GM19397 (cell line): ENCODE results near the gene ADAM12.

Source experiments
- ATAC-seq: cut with Tn5 transposase; IDR thresholded peaks from one replicate; pipeline ENCODE4 v1.9.1; 2021; ENCODE audit warnings: mild to moderate bottlenecking, moderate library complexity; ENCODE audit not compliant: unreplicated experiment

ADAM12 gene

DNA sequence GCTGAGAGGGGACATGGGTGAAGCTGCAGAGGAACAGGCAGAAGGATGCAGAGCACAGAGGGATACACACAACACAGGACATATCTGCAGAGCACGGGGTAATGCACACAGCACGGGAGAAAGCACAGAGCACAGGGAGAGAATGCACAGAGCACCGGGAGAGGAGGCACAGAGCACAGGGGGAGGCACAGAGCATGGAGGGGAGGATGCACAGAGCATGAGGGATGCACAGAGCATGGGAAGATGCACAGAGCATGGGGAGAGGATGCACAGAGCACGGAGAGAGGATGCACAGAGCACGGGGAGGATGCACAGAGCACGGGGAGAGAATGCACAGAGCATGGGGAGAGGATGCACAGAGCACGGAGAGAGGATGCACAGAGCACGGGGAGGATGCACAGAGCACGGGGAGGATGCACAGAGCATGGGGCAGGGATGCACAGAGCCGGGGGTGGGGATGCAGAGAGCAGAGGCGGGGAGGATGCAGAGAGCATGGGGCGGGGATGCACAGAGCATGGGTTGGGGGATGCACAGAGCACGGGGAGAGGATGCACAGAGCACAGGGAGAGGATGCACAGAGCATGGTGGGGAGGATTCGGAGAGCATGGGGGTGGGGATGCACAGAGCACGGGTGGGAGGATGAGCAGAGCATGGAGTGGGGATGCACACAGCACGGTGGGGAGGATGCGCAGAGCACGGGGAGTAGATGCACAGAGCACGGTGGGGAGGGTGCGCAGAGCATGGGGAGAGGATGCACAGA, 230.0 kb downstream of the ADAM12 start:
- no peak for ATAC-seq

DNA sequence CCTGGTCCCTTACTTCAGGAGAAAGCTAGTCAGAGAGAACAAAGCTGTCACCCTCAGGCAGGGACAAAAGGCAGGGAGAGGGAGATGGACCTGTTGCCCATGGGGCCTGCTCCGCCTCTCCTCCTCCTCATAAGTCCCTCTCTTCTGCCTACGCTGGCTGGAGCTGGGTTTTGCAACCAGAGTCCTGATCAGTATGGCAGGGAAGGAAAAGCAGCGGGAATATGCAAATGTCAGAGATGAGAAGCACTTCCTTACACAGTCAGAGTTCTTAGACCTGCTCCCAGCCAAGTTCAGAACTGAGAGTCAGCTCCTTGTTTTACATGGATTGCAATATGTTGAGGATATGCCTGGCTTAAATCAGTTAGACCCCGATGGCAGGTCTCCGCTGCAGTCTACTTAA, 231.1 kb downstream of the ADAM12 start:
- no peak for ATAC-seq

DNA sequence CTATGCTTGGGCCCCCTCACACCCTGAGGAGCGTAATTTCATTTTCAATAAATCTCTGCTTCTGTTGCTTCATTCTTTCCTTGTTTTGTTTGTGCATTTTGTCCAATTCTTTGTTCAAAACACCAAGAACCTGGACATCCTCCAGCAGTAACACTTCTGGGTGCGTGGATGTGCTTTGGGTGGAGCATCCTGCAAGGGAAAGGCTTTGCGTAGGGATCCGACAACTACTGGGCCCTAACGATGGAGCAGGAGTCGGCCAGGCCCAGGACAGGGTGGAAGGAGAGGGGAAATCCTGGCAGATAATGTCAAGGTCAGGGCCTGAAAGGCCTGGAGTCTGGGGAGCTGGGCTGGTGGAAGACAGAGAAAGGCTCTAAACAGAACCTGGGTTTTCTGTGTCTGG, 231.8 kb downstream of the ADAM12 start:
- ATAC-seq, result no peak

DNA sequence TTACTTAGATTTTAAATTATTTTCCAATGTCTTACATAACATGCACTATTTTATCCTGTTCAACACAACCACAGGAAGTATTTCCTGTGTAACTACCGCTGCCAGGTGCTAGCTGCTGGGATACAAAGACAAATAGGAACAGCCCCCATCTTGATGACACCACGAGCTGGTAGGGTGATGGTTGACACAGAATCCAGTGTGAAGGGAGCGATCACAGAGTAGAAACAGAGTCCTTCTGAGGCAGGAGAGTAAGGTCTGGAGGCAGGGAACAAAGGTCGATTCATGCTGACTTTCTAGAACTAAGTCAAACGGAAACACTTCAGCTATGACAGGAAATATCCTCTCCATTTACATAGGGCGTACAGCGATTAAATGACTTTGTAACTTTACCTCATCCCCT, 232.3 kb downstream of the ADAM12 start:
- ATAC-seq, result no peak

DNA sequence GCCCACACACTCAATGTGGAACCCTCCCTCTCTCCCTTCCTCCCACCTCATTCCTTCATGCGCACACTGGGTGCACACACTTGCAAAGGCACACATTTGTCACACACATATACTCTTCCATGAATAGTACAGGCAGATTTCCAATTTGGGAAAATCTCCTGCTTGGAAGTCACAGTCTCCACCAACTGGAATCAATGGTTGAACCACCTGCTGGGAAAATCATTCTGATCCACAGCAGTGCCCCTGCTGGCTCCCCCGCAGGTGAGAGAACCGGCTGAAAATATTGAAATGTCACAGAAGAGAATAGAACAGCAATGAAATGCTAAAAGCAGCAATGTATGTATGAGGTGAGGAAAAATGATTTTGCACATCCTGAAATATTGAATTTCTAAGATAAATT, 232.7 kb downstream of the ADAM12 start:
- ATAC-seq, result no peak

DNA sequence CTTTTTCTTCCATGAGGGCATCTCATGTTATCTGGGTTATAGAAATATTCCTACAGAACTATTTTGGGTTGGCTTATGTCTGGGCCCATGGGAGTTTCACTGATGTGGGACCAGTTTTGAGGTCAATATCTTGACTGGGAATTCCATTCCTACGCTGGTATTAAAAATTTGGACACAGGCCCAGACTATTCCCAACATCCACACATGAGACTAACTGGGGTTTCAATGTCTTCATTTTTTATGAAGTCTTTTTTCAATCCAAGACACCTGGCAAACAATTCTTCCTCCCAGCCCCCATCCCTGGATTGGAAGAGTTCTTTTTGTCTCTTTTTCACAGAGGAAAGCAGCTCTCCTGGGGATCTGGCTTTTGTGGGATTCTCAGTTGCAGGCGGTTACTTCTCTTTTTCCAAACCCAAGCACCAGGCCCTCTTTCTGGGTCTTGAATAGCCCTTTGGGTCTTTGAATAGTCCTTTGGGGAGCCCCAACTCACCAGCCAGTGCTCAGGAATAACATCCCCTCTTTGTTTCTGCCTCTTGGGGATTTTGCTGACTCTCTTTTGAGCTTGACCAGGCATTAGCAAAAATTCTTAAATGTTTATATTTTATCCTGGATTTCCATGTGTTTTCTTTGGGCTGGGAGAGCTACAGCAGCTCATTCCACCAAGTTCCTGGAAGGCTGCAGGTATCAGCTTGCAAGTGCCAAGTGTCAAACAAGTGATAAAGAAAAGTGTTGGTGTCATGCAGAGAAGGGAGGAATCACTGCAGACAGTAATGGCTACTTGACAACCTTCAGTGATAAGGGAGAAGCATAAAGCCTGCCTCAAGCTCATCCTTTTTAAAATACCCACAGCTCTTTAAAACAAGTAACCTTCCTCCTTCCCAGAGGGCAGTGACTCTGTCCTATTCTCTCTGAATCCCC, 234.3 kb downstream of the ADAM12 start:
- no peak for ATAC-seq

DNA sequence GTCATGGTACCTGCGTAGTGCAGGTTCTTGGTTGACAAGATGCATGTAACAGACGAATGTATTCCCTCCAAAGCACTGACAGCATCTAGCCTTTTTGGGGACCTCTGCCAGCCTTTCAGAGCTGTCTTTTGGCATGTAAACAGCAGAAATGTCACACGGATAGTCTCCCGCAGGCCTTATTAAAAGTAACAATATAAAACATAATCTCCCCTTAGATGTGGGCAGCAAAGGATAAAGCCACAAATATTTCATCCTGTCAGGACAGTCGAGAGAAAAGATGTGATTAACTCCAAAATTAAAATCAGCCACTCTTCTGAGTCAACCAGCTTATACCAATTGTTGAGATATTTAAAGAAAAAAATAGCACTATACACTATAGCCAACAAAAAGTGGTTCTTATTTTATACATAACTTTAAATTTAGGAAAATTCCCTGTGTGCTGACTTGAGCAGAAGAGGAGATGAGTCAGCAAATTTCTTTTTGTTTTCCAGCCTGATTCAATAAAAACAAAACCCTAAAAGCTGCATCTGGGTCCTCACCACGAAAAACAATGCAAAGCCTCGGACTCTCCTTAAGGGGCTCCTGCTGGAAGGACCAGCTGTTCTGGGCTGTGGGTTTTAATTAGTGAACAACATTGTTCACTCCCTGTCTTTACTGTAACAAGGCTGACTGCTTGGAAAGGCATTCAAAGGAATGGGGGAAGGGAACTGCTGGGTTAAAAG, 240.2 kb downstream of the ADAM12 start:
- ATAC-seq, result no peak

DNA sequence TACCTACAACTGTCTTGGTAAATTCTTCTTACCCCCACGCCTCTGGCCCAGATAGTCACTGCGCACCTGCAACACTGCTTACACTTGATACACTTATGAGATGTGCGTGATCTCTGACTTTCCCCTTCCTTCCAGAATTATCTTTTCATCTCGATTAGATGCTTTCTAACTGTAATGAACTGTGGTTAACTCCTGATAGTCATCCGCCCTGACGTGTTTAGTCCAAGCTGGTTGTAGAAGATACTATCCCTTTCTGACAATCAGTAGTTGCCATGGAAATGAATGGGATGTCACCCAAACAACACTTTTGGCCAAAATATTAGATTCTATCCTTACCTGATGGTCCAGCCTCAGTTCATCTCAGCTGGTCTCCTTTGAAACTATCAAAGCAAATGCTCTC, 241.5 kb downstream of the ADAM12 start:
- ATAC-seq, result no peak

DNA sequence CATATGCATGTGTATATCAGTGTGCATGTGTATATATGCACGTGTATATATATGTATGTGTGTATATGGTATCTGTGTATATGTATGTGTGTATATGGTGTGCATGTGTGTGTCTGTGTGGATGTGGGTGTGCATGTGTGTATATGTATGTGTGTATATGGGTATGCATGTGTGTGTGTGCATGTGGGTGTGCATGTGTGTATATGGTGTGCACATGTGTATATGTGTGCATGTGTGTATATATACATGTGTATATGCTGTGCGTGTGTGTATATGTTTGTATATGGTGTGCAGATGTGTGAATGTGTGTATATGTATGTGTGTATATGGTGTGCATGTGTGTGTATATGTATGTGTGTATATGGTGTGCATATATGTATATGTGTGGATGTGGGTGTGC, 245.2 kb downstream of the ADAM12 start:
- ATAC-seq, result no peak

DNA sequence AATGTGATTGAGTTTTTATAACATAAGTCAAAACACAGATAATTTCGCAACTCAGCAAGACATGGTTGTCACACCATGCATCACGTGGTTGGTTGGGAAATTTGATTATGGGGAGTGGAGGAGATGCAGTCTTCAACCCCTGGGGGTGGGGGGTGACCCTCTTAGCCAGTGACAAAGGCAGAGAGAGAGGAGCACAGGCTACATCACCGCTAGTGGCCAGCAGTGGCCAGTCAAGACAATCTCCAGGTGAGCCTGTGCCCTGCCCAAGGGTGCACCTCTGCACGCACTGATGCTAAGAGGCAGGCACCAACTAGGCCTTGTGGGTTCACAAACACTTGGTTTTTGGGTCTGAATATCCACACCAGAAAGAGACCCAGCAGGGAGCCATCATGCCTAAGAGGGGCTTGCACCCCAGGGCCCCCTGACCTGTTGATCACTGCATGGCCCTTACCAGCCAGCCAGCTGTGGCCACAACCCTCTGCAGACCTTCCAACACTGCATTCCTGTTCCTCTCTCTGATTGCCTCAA, 247.5 kb downstream of the ADAM12 start:
- no peak for ATAC-seq

DNA sequence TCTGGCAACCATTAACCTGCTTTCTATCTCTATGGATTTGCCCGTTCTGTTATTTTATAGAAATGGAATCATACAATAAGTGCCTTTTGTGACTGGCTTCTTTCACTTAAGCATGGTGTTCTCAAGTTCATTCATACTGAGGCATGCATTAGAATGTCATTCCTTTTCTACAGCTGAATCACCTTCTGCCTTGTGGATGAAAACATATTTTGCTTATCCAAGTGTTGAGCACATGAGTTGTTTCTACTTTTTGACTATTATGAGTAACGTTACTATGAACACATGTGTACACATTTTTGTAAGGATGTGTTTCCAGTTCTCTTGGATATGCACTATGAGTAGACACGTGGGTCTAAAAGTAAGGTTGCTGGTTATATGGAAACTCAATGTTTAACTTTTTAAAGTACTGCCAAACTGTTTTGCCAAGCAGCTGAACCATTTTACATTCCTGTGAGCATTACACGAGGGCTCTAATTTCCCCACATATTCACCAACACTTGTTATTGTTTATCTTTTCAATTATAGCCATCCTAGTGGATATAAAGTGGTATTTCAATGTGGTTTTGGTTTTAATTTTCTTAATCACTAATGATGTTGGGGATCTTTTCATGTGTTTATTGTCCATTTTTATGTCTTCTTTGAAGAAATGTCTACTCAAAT, 250.6 kb downstream of the ADAM12 start:
- no peak for ATAC-seq

DNA sequence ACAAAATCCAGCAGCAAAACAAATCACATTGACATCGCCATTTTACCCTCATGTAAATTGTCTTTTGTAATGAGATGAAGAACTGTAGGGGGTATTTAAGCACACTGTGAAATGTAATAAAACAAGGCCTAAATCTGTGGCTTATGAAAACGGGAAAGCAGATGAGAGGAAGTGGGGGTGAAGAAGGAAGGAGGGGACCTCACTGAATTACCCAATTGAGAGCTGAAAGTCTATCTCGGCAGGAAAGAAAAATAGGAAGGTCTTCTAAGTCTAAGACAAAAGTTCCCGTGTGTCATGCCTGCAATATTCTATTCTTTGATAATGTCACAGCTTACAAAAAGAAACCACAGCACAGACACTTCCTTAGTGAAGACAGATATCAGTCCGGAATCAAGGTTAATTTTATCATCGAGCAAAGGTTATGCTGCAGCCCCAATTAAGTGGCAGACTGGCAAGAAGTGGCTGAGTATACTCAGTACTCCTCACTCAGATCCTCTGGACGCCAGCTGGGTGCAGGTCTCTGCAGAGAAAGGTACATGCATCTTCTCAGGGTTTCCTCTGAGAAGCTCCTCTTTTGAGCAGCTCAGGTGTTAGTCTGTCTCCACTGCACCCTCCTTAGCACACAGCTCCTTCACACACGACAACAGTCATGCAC, 252.2 kb downstream of the ADAM12 start:
- ATAC-seq, result no peak

DNA sequence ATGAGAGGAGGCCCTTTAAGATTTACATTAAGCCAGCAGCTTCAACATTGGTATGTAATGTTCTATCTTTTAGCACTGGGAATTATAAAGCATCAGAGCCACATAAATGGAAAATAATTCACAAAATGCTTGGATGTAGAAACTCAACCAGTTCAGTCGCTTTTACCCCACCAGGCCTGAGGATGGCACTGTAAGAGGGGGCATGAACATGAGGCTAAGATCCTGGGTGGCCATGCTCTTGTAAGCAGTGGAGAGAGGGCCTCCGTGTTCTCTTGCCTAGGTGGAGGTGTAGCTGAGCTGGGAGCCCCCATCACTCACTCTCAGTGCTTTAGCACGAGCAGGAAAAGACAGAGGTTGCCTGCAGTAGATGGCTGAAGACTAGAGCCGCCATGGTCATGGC, 253.1 kb downstream of the ADAM12 start:
- ATAC-seq, result no peak

DNA sequence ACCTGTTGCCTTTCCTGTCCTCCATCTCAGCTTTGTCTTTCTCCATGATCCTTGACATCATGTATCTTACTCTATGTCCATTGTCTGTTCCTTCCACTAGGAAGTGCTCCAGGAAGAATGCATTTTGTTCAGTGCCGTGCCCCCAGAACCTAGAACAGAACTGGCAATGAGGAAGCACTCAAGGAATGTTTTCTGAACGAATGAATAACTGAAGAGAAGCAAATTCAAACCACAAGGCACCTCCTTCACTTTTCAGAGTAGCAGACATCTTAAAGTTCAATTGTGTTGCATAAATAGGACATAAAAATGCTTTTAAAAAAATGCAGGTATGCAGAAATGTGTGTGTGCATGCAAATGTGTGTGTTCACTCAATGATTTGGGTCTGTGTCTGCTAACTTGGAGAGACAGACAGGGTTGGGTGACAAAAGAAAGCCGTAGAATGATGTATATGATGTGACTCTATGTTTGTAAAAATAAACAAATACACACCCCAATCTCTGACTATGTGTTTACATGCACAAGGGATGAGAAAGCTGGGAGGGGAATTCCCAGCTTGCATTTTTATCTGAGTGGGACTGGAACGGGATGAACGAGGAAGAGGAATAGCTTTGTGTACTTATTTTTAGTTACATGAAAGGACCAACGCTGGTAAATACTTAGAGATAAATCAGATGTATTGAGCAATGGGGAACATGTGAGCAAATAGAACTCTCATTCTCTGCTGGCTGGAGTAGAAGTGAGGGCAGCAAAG, 254.2 kb downstream of the ADAM12 start:
- ATAC-seq, result no peak

DNA sequence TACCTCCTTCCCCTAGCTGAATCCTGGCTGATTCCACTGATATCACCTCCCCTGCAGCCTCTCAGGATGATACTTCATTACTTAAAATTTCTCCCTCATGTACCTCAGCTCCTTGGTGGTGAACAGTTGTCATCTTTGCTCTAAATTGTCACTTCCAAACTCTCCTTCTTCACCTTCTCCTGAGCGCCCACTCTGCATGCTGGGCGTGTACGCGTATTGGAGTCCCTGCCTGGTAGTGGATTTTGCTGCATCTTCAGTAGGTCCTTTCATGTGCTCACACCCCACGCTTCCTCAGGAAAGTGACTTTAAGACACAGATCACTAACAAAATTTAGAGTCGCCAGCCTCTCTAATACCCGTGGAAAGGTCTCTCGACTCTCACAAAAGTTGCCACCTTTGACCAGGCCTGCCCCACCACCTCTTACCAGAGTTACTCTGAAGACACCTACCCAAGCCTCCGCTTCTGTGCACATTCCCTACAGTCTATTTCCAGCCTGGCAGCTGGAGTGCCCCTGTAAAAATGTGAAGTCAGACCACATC, 255.1 kb downstream of the ADAM12 start:
- ATAC-seq, result no peak

DNA sequence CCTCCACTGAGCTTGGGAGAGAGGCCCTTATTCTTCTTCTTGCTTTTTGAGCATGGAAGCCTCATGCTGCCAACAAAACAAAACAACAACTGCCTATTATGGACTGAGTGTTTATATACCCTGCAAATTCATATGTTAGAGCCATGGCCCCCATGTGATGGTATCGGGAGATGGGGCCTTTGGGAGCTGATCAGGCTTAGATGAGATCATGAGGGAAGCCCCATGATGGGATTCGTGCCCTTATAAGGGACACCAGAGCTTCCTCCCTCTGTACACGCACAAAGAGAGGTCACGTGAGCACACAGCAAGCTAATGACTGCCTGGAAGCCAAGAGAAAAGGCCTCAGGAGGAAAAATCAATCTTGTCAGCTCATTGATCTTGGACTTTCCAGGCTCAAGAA, 256.9 kb downstream of the ADAM12 start:
- no peak for ATAC-seq

DNA sequence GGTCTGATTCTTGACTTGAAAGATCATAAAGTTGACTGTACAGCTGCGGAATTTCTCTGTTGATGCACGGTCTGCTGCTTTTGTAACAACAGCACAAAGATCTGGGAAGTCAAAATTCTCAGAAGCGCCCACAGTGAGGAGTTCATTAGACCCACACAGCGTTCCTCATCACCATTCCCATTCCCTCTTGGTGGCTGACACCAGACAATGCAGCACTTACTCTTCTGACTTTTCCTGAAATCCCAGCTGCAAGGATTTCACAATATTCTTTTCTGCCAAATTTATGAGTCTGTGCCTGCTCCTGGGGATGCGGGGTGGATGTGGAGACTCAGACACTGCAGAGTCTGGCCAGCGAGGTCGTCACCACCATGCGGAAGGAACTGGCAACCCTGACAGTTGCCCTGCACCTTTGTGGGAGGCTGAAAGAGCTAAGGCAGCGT, 258.0 kb downstream of the ADAM12 start:
- no peak for ATAC-seq

DNA sequence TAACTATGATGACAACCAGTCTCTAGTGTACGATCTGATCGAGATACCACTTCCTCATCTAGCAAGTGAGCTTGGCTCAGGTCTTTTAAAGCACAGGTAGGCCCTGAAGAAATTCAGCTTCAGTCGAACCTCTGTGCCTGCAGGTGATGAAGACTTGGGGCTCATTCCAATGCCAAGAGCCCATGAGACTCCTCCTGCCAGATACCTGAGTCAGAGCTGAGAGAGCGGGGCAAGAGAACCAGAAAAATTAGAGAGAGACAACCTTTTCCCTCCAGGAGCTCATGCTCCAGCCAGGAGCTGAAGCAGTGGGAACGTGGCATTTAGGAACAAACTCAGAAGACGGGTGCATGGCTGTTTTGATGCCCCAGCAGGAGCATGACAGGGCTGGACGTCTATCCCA, 259.3 kb downstream of the ADAM12 start:
- no peak for ATAC-seq

DNA sequence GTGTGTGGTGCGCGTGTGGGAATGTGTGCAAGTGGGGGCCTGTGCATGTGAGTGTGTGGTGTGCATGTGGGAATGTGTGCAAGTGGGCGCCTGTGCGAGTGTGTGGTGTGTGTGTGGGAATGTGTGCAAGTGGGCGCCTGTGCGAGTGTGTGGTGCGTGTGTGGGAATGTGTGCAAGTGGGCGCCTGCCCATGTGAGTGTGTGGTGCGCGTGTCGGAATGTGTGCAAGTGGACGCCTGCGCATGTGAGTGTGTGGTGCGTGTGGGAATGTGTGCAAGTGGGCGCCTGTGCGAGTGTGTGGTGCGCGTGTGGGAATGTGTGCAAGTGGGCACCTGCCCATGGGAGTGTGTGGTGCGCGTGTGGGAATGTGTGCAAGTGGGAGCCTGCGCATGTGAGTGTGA, 259.7 kb downstream of the ADAM12 start:
- no peak for ATAC-seq
